Caco-2 (cell line): ENCODE measurements around the gene ZSCAN5A. TPM values are rescaled to one million over a fixed set of nuclear protein-coding genes. Genes with fewer than 3 reads are reported as not detected.

ENCODE experiments used
- BruUV-seq: library from RNA; stranded (reverse); fragments of 400-500 nt; replicated peaks from 2 replicates; lab custom pipeline; 2021; lab: Mats Ljungman, UMichigan
- CTCF ChIA-PET: fragments of 300-600 bp; sonication (Branson Sonifier 250); formaldehyde crosslinking; loops from one replicate; lab custom pipeline; 2022; ENCODE audit warnings: antibody characterized with exemption; lab: Charles Lee
- POLR2A ChIA-PET: fragments of 300-600 bp; sonication (Branson Sonifier 250); formaldehyde crosslinking; loops from one replicate; lab custom pipeline; 2022; ENCODE audit warnings: antibody characterized with exemption; lab: Charles Lee
- DNase-seq, 2 experiments: peaks; one replicate each; pipeline versions ENCODE4 v3.0.0 to v3.0.0-alpha.2; 2020 to 2022
- H3K27me3 ChIP-seq: replicated peaks from 2 replicates; pipeline ENCODE4 v1.6.0; 2011; ENCODE audit warnings: low read length; ENCODE audit not compliant: control insufficient read depth, insufficient read depth
- H3K36me3 ChIP-seq: 2 replicates; pipeline ENCODE4 v1.5.1; 2011; ENCODE audit warnings: low read length; ENCODE audit not compliant: control insufficient read depth, insufficient read depth
- H3K4me1 ChIP-seq: fragments of 250-450 bp; sonication (Bioruptor Pico); 2 replicates; pipeline ENCODE4 v1.5.1; 2020; ENCODE audit warnings: mild to moderate bottlenecking
- H3K4me3 ChIP-seq: 2 replicates; pipeline ENCODE4 v1.5.1; 2011; ENCODE audit warnings: low read depth, mild to moderate bottlenecking, control low read depth, low read length
- H3K9me3 ChIP-seq: fragments of 250-450 bp; sonication (Bioruptor Pico); 2 replicates; pipeline ENCODE4 v1.5.1; 2020; ENCODE audit warnings: mild to moderate bottlenecking, moderate library complexity
- H3K27ac Mint-ChIP-seq: one replicate; pipeline ENCODE4 v1.8.0; 2022; ENCODE audit warnings: mixed read lengths; ENCODE audit not compliant: unreplicated experiment
- H3K27me3 Mint-ChIP-seq: one replicate; pipeline ENCODE4 v1.8.0; 2022; ENCODE audit warnings: mixed read lengths; ENCODE audit not compliant: insufficient read depth, unreplicated experiment
- H3K36me3 Mint-ChIP-seq: one replicate; pipeline ENCODE4 v1.8.0; 2022; ENCODE audit warnings: mild to moderate bottlenecking, mixed read lengths; ENCODE audit not compliant: insufficient read depth, unreplicated experiment
- H3K4me1 Mint-ChIP-seq: one replicate; pipeline ENCODE4 v1.8.0; 2022; ENCODE audit warnings: low read depth, mixed read lengths; ENCODE audit not compliant: unreplicated experiment
- H3K4me3 Mint-ChIP-seq: one replicate; pipeline ENCODE4 v1.8.0; 2022; ENCODE audit warnings: mild to moderate bottlenecking, moderate library complexity, mixed read lengths; ENCODE audit not compliant: unreplicated experiment
- H3K9me3 Mint-ChIP-seq: one replicate; pipeline ENCODE4 v1.8.0; 2022; ENCODE audit warnings: mixed read lengths; ENCODE audit not compliant: unreplicated experiment
- CTCF ChIP-seq, 2 experiments: fragments of 200-600 bp in 1 of 2; IDR thresholded peaks; 1 replicate in 1 of 2; 2 replicates in 1 of 2; pipeline versions ENCODE4 v1.5.1 to v1.8.0; 2011 to 2022; ENCODE audit warnings: antibody characterized with exemption in 1 of 2, control low read depth in 1 of 2, inconsistent platforms in 1 of 2, low read depth in 1 of 2, low read length in 1 of 2, mild to moderate bottlenecking in 1 of 2, moderate library complexity in 1 of 2; ENCODE audit not compliant: insufficient read depth in 1 of 2, severe bottlenecking in 1 of 2, unreplicated experiment in 1 of 2
- intact Hi-C: fragments of 100-400 bp; cut with micrococcal nuclease; formaldehyde crosslinking; loops from one replicate; pipeline ENCODE4 v1.10.0; 2022; ENCODE audit not compliant: unreplicated experiment
- total RNA-seq: library from RNA; stranded (reverse); gene quantifications from 2 replicates; pipeline ENCODE4 v1.2.3, GENCODE V29; 2022

The ZSCAN5A gene
- total RNA-seq, 1 experiment from 2014 or later = 11.3 TPM

GRCh38 chr19:56306016-56306415, 8.6 kb downstream of the ZSCAN5A start:
- H3K27me3 Mint-ChIP-seq = no peaks in the 10 kb centered on the region
- ChIA-PET CTCF (no interaction called here), POLR2A (no interaction called here)
- H3K4me3 ChIP-seq = no peak overlapping the region
- no peaks in the 10 kb centered on the region for H3K4me1 ChIP-seq
- no peak overlapping the region for H3K4me3 Mint-ChIP-seq
- H3K9me3 ChIP-seq = no peaks in the 10 kb centered on the region
- no peaks in the 10 kb centered on the region for H3K36me3 ChIP-seq
- no peak for DNase-seq
- intact Hi-C loops = no loop called here
- H3K9me3 Mint-ChIP-seq = no peaks in the 10 kb centered on the region
- H3K4me1 Mint-ChIP-seq = no peaks in the 10 kb centered on the region
- BruUV-seq = no TSS peak
- H3K36me3 Mint-ChIP-seq = peaks cover 6% of the 10 kb centered on the region
- H3K27ac Mint-ChIP-seq = no peak overlapping the region
- no peaks in the 10 kb centered on the region for H3K27me3 ChIP-seq
- TF ChIP-seq CTCF (IDR thresholded peaks at IDR 0.05; ENCODE audit: insufficient read depth in 1 of 2, low read depth in 1 of 2, low read length in 1 of 2, severe bottlenecking in 1 of 2, unreplicated experiment in 1 of 2) = no peak

GRCh38 chr19:56304243-56304642, 10.4 kb downstream of the ZSCAN5A start:
- H3K27ac Mint-ChIP-seq = no peak overlapping the region
- ChIA-PET CTCF (no interaction called here), POLR2A (no interaction called here)

GRCh38 chr19:56301886-56302620, 12.6 kb downstream of the ZSCAN5A start:
- H3K27me3 Mint-ChIP-seq = no peaks in the 10 kb centered on the region
- Histone ChIP-seq H3K4me3 (no peak overlapping the region), H3K27me3 (no peaks in the 10 kb centered on the region), H3K9me3 (no peaks in the 10 kb centered on the region), H3K36me3 (no peaks in the 10 kb centered on the region), H3K4me1 (no peaks in the 10 kb centered on the region)
- no peak overlapping the region for H3K4me3 Mint-ChIP-seq
- no peaks in the 10 kb centered on the region for H3K9me3 Mint-ChIP-seq
- ChIA-PET POLR2A (no interaction called here), CTCF (no interaction called here)
- BruUV-seq = no TSS peak
- no peaks in the 10 kb centered on the region for H3K36me3 Mint-ChIP-seq
- intact Hi-C loops = no loop called here
- TF ChIP-seq CTCF (IDR thresholded peaks at IDR 0.05; ENCODE audit: insufficient read depth in 1 of 2, low read depth in 1 of 2, low read length in 1 of 2, severe bottlenecking in 1 of 2, unreplicated experiment in 1 of 2) = no peak
- H3K4me1 Mint-ChIP-seq = no peaks in the 10 kb centered on the region
- no peak overlapping the region for H3K27ac Mint-ChIP-seq
- DNase-seq = no peak

More at GRCh38 chr19:56304243-56304642, 10.4 kb downstream of the ZSCAN5A start:
- H3K27me3 Mint-ChIP-seq = no peaks in the 10 kb centered on the region
- H3K4me3 Mint-ChIP-seq = no peak overlapping the region
- no peaks in the 10 kb centered on the region for H3K4me1 Mint-ChIP-seq
- no peaks in the 10 kb centered on the region for H3K36me3 Mint-ChIP-seq
- Histone ChIP-seq H3K4me3 (no peak overlapping the region), H3K27me3 (no peaks in the 10 kb centered on the region), H3K9me3 (no peaks in the 10 kb centered on the region), H3K4me1 (no peaks in the 10 kb centered on the region), H3K36me3 (no peaks in the 10 kb centered on the region)
- no peak for TF ChIP-seq CTCF (IDR thresholded peaks at IDR 0.05; ENCODE audit: insufficient read depth in 1 of 2, low read depth in 1 of 2, low read length in 1 of 2, severe bottlenecking in 1 of 2, unreplicated experiment in 1 of 2)
- intact Hi-C loops = no loop called here
- no TSS peak for BruUV-seq
- no peak for DNase-seq
- no peaks in the 10 kb centered on the region for H3K9me3 Mint-ChIP-seq
